Endothelial cell of umbilical vein (primary cell): Measurements from ENCODE around the gene TCEANC.

Experiments used
- CTCF ChIP-seq, 2 donors: IDR thresholded peaks; 1 replicate in 1 of 2; 2 replicates in 1 of 2; pipeline ENCODE4 v1.5.1; 2011; ENCODE audit warnings: low read length in 2 of 2, mild to moderate bottlenecking in 2 of 2, moderate library complexity in 2 of 2, control low read depth in 1 of 2, inconsistent platforms in 1 of 2, low read depth in 1 of 2; ENCODE audit not compliant: insufficient read depth in 1 of 2; ENCODE audit errors: extremely low read depth in 1 of 2
- EZH2 ChIP-seq: IDR thresholded peaks from 2 replicates; pipeline ENCODE4 v1.6.1; 2012; ENCODE audit warnings: borderline replicate concordance, low read depth, mild to moderate bottlenecking, moderate library complexity, low read length, inconsistent platforms; ENCODE audit not compliant: severe bottlenecking
- GATA2 ChIP-seq: IDR thresholded peaks from 2 replicates; pipeline ENCODE4 v1.7.0; 2011; ENCODE audit warnings: low read depth, mild to moderate bottlenecking, moderate library complexity, mixed read lengths, low read length; ENCODE audit not compliant: insufficient read length, insufficient read depth
- JUN ChIP-seq: IDR thresholded peaks from 2 replicates; pipeline ENCODE4 v1.6.1; 2011; ENCODE audit warnings: borderline replicate concordance, low read depth; ENCODE audit not compliant: insufficient read length, insufficient read depth
- MAX ChIP-seq: IDR thresholded peaks from 2 replicates; pipeline ENCODE4 v1.6.1; 2011; ENCODE audit not compliant: insufficient read depth, insufficient read length
- MYC ChIP-seq: IDR thresholded peaks from one replicate; pipeline ENCODE4 v1.6.1; 2011; ENCODE audit warnings: mild to moderate bottlenecking, low read depth, low read length
- POLR2A ChIP-seq: IDR thresholded peaks from 2 replicates; pipeline ENCODE4 v1.6.1; 2012; ENCODE audit warnings: low read depth, mild to moderate bottlenecking, control low read depth, low read length

GRCh38 chrX:13670197-13670596 is 17.3 kb downstream of the TCEANC start:
- TF ChIP-seq CTCF (IDR thresholded peaks at IDR 0.05; ENCODE audit: extremely low read depth in 1 of 2, insufficient read depth in 1 of 2, low read depth in 1 of 2, low read length in 2 of 2): no peak
- no peak for TF ChIP-seq POLR2A
- TF ChIP-seq MAX: no peak
- TF ChIP-seq EZH2: no peak
- no peak for TF ChIP-seq GATA2
- no peak for TF ChIP-seq MYC
- no peak for TF ChIP-seq JUN
